Prostate gland (tissue), 2 donors: ENCODE data around the gene CIDEB.

ENCODE experiments used
- POLR2AphosphoS5 ChIP-seq: sonication (generic); formaldehyde crosslinking; IDR thresholded peaks from one replicate; pipeline ENCODE4 v1.6.1; 2017; ENCODE audit warnings: antibody characterized with exemption
- TF ChIP-seq, protein P1 (sequence below), 4 experiments: fragments of 200-600 bp in 2 of 4; fragments of 450-650 bp in 2 of 4; sonication (generic) in 2 of 4; IDR thresholded peaks; 1 replicate in 3 of 4; 2 replicates in 1 of 4; pipeline ENCODE4 v1.5.1; 2016 to 2019; ENCODE audit warnings: antibody characterized with exemption in 4 of 4, mild to moderate bottlenecking in 2 of 4, moderate library complexity in 2 of 4

DNA sequence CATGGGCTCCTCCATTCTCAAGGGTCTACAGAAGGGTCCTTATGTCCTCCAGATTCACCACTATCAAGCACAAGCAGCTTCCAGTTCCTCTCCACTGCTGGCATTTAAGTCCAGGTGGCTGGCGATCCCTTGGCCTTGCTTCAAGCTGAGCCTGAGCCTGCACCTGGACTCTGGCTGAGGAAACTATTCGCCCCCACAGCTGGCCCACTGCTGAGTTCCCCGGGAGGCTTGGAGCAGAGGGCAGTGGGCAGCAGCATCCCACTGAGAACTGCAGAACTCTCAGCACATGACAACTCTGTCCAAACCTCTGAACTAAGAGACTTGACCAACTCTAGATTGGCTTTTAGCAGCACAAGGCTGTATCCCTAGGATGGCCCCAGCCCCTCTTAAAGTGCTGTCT, 25.0 kb downstream of the CIDEB start:
- TF ChIP-seq, protein P1, sequence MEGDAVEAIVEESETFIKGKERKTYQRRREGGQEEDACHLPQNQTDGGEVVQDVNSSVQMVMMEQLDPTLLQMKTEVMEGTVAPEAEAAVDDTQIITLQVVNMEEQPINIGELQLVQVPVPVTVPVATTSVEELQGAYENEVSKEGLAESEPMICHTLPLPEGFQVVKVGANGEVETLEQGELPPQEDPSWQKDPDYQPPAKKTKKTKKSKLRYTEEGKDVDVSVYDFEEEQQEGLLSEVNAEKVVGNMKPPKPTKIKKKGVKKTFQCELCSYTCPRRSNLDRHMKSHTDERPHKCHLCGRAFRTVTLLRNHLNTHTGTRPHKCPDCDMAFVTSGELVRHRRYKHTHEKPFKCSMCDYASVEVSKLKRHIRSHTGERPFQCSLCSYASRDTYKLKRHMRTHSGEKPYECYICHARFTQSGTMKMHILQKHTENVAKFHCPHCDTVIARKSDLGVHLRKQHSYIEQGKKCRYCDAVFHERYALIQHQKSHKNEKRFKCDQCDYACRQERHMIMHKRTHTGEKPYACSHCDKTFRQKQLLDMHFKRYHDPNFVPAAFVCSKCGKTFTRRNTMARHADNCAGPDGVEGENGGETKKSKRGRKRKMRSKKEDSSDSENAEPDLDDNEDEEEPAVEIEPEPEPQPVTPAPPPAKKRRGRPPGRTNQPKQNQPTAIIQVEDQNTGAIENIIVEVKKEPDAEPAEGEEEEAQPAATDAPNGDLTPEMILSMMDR (IDR thresholded peaks at IDR 0.05), result no peak
- TF ChIP-seq POLR2AphosphoS5, result no peak
